Stimulated activated CD4-positive, alpha-beta T cell treated with anti-CD3 and anti-CD28 coated beads, Interleukin-2, amount 100 ng/mL, for 4 hours (primary cell): ENCODE data around the gene NPAS3.

Experiments used
- DNase-seq: peaks from one replicate; pipeline ENCODE4 v3.0.0-alpha.2; 2020; ENCODE audit warnings: low read depth

The NPAS3 gene

GRCh38 chr14:33587791-33588190 is 649.1 kb downstream of the NPAS3 start:
- DNase-seq, result no peak

GRCh38 chr14:33588771-33589170 is 650.1 kb downstream of the NPAS3 start:
- no peak for DNase-seq

GRCh38 chr14:33589334-33589733 is 650.7 kb downstream of the NPAS3 start:
- no peak for DNase-seq

DNA sequence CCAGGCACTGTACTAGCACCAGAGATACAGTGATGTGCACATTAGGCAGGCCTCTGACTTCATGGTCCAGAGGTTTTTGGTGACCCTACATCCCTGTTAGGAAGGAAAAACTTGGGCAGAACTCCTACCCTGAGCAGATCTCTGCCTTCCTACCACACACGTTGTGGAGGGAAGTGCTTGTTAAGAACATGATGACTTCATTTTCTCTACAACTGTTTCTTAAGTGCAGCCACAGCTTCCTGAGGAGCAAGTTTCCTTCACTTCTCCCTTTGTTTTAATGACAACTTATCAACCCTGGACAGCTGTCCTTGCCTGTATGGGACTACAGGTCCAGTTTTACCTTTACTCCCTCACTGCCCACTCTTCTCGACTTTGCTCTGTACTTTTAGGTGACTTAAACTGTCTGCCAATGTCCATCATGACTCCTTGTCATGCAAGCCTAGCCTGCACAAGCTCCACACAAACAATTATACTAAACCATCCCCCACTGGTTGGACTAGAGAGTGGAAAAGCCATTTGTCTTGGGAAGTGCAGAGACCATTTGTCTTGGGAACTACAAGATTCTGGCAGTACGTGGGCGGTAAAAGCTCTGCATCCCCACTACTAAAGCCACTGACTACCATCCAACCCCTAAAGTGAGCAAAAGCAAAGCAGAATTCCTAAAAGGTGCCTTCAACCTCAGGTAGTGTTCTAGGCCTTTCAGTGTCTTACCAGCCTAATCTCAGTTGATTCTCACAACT is 652.4 kb downstream of the NPAS3 start:
- DNase-seq, result no peak

GRCh38 chr14:33592297-33592696 is 653.6 kb downstream of the NPAS3 start:
- DNase-seq, result no peak

- DNase-seq, result no peak
Observed at GRCh38 chr14:33596211-33597080, 657.8 kb downstream of the NPAS3 start.

- DNase-seq, result no peak
Observed at GRCh38 chr14:33598582-33598981, 659.9 kb downstream of the NPAS3 start.

GRCh38 chr14:33602396-33602795 is 663.7 kb downstream of the NPAS3 start:
- DNase-seq, result no peak

GRCh38 chr14:33606591-33606990 is 667.9 kb downstream of the NPAS3 start:
- DNase-seq, result no peak

GRCh38 chr14:33609582-33609981 is 670.9 kb downstream of the NPAS3 start:
- no peak for DNase-seq

GRCh38 chr14:33610121-33610520 is 671.4 kb downstream of the NPAS3 start:
- no peak for DNase-seq

GRCh38 chr14:33611405-33612196 is 672.9 kb downstream of the NPAS3 start:
- DNase-seq, result no peak

DNA sequence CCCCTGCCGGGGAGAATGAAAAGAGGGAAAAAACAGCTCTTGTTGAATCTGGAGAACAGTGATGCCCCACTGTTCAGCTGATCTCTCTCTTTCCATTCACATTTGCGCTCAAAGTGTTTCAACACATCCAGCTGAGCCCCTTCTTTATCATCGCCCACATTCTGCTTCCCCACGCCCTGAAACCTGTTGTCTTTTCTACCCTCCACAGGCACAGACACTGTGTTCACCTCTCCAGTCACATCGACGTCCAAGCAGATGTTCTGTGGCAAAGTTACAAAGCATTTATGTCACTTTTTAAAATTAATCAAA is 673.5 kb downstream of the NPAS3 start:
- no peak for DNase-seq

GRCh38 chr14:33617154-33617553 is 678.5 kb downstream of the NPAS3 start:
- DNase-seq, result no peak

DNA sequence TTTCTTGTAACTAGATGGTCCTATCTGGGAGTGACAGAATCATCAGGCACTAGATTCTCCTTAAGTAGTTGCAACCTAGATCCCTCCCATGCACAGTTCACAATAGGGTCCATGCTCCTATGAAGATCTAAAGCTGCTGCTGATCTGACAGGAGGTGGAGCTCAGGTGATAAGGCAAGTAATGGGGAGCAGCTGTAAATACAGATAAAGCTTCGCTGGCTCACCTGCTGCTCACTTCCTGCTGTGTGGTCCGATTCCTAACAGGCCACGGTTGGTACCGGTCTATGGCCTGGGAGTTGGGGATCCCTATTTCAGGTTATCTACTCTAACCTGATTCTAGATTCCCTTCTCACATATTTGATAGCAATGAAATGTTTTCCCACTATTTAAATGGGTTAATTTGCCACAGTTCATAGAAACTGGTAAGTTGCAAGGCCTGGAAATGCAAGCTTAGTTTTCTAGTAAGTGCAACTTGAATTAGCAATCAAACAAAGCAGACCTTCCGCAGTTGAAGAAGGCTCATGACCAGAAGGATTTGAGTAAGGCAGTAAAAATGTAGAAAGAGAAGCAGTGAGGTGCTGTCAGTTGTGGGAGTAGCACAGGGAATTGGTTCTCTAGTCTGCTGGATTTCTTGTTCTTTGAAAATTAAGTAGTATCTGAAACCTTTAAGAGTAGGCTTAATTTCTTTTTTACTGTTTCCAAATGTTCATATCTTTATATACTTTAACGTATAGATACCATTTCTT is 679.9 kb downstream of the NPAS3 start:
- DNase-seq, result no peak

DNA sequence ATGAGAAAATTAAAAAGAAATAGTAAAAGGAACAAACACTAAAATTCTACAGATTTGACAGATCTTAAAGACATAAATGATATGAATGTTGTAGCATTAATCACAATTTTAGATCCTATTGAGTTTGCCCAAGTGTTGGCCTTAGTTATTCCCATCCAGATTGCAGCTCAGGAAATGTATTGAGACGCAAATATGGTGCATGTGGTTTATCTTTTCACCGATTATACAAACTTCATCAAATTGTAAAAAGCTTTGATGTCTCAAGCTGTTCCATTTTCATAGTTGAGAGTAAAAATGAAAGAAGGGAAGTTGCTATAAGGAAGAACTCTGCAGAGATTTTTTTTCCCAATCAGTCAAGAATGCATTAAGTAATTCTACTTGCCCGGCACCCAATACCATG is 683.8 kb downstream of the NPAS3 start:
- DNase-seq, result no peak

- no peak for DNase-seq
Observed at GRCh38 chr14:33629792-33630191, 691.1 kb downstream of the NPAS3 start.

- DNase-seq, result no peak
Observed at GRCh38 chr14:33631021-33631420, 692.3 kb downstream of the NPAS3 start.

DNA sequence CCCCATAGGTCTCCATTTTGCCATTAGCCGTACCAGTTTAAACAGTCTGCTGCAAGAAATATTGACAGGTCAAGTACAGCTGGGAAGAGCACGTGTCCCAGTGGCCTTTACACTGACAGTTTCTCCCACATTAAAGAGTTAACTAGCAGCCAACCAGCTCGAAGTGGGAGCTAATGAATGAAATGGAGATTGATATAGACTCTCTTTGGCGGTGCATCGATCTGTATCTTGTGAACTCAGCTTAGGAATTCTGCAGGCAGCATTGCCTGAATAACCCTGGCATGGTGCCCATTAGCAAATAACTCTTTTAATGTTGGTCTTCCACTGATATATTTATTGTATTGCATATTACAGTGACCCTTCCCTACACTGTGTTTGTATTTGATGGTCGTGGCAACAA is 692.8 kb downstream of the NPAS3 start:
- no peak for DNase-seq

DNA sequence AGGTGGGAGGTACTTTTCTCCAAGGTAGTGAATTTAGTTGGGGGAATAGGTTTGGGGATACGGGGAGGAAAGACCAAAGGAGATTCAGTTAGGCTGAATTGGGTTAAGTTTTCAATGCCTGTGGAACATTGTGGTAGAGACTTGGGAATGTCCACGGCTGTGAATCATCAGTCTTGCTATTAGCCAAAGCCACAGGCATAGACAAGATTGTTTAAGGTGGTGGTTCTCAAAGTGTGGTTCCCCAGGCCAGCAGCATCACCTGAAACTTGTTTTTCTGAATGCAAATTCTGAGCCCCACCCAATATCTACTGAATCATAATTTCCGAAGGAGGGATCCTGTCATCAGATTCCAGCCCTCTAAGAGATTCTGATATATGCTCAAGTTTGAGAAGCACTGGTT is 696.0 kb downstream of the NPAS3 start:
- no peak for DNase-seq

GRCh38 chr14:33636716-33637115 is 698.0 kb downstream of the NPAS3 start:
- DNase-seq, result no peak

- no peak for DNase-seq
Observed at GRCh38 chr14:33642080-33642479, 703.4 kb downstream of the NPAS3 start.
